WTC11 (cell line): ENCODE measurements around the gene CNGA1. TPM values are rescaled to one million over a fixed set of nuclear protein-coding genes. Genes with fewer than 3 reads are reported as not detected.
A peak's percentile ranks its signal among the peaks of the same experiment; 100 is the strongest.

Source experiments
- ATAC-seq: fragments of 200-7000 bp; cut with Tn5 transposase; 2 replicates; pipeline ENCODE4 v1.10.0; 2021; ENCODE audit warnings: mild to moderate bottlenecking, moderate library complexity
- CTCF ChIA-PET: fragments of 300-600 bp; sonication (Branson Sonifier 250); formaldehyde crosslinking; loops from one replicate; lab custom pipeline; 2021; ENCODE audit warnings: antibody characterized with exemption; lab: Charles Lee
- POLR2A ChIA-PET: fragments of 350-600 bp; sonication (Branson Sonifier 250); formaldehyde crosslinking; loops from one replicate; lab custom pipeline; 2021; ENCODE audit warnings: antibody characterized with exemption; lab: Charles Lee
- DNase-seq: peaks from one replicate; pipeline ENCODE4 v3.0.0; 2021; ENCODE audit warnings: low spot score
- H3K27ac Mint-ChIP-seq: 2 replicates; pipeline ENCODE4 v1.8.0; 2021; ENCODE audit warnings: mixed read lengths
- H3K27me3 Mint-ChIP-seq: 2 replicates; pipeline ENCODE4 v1.8.0; 2021; ENCODE audit warnings: low read depth, mild to moderate bottlenecking, moderate library complexity, mixed read lengths
- H3K36me3 Mint-ChIP-seq: 2 replicates; pipeline ENCODE4 v1.8.0; 2021; ENCODE audit warnings: mixed read lengths
- H3K4me1 Mint-ChIP-seq: 2 replicates; pipeline ENCODE4 v1.8.0; 2022; ENCODE audit warnings: mixed read lengths
- H3K4me3 Mint-ChIP-seq: 2 replicates; pipeline ENCODE4 v1.8.0; 2021; ENCODE audit warnings: mild to moderate bottlenecking, moderate library complexity, mixed read lengths
- H3K9me3 Mint-ChIP-seq: 2 replicates; pipeline ENCODE4 v1.8.0; 2021; ENCODE audit warnings: mixed read lengths
- ARID4B ChIP-seq: sonication (generic); formaldehyde crosslinking; IDR thresholded peaks from 2 replicates; pipeline ENCODE4 v1.8.0; 2023; ENCODE audit warnings: missing genetic modification reagents, mild to moderate bottlenecking, borderline replicate concordance
- ATF1 ChIP-seq: sonication (generic); formaldehyde crosslinking; IDR thresholded peaks from 2 replicates; pipeline ENCODE4 v1.8.1; 2023; ENCODE audit warnings: mild to moderate bottlenecking, moderate library complexity, missing genetic modification reagents
- CDX4 ChIP-seq: fragments of 250-450 bp; sonication (Bioruptor Pico); IDR thresholded peaks from 2 replicates; pipeline ENCODE4 v1.9.0; 2021; ENCODE audit warnings: moderate library complexity, mild to moderate bottlenecking, inconsistent platforms, borderline replicate concordance
- CTCF ChIP-seq: fragments of 200-600 bp; IDR thresholded peaks from 2 replicates; pipeline ENCODE4 v1.8.0; 2022; ENCODE audit warnings: antibody characterized with exemption
- GABPB1 ChIP-seq: sonication (generic); formaldehyde crosslinking; IDR thresholded peaks from 2 replicates; pipeline ENCODE4 v1.8.1; 2023; ENCODE audit warnings: mild to moderate bottlenecking, missing genetic modification reagents
- GRHL2 ChIP-seq: fragments of 250-450 bp; sonication (Bioruptor Pico); IDR thresholded peaks from 2 replicates; pipeline ENCODE4 v1.8.0; 2022; ENCODE audit warnings: mild to moderate bottlenecking, moderate library complexity; ENCODE audit not compliant: insufficient replicate concordance, severe bottlenecking
- JUN ChIP-seq: sonication (generic); formaldehyde crosslinking; IDR thresholded peaks from 2 replicates; pipeline ENCODE4 v1.8.0; 2023; ENCODE audit warnings: mild to moderate bottlenecking, missing genetic modification reagents
- NFATC4 ChIP-seq: fragments of 250-450 bp; sonication (Bioruptor Pico); IDR thresholded peaks from 2 replicates; pipeline ENCODE4 v1.9.0; 2021; ENCODE audit warnings: mild to moderate bottlenecking
- NR1H2 ChIP-seq: sonication (generic); formaldehyde crosslinking; IDR thresholded peaks from 2 replicates; pipeline ENCODE4 v1.9.0; 2021; ENCODE audit warnings: mild to moderate bottlenecking, moderate library complexity, missing genetic modification reagents
- NR2C2 ChIP-seq: sonication (generic); formaldehyde crosslinking; IDR thresholded peaks from 2 replicates; pipeline ENCODE4 v1.8.0; 2022; ENCODE audit warnings: mild to moderate bottlenecking, missing genetic modification reagents
- NR3C1 ChIP-seq: sonication (generic); formaldehyde crosslinking; conservative IDR thresholded peaks from 2 replicates; pipeline ENCODE4 v1.8.1; 2023; ENCODE audit warnings: low read depth, mild to moderate bottlenecking, missing genetic modification reagents
- PRDM15 ChIP-seq: sonication (generic); formaldehyde crosslinking; IDR thresholded peaks from 2 replicates; pipeline ENCODE4 v1.8.0; 2022; ENCODE audit warnings: missing genetic modification reagents
- RELA ChIP-seq: sonication (generic); formaldehyde crosslinking; IDR thresholded peaks from 2 replicates; pipeline ENCODE4 v1.8.1; 2022; ENCODE audit warnings: missing genetic modification reagents, mild to moderate bottlenecking, borderline replicate concordance
- SP1 ChIP-seq: sonication (generic); formaldehyde crosslinking; conservative IDR thresholded peaks from 2 replicates; pipeline ENCODE4 v1.8.1; 2022; ENCODE audit warnings: missing genetic modification reagents
- TEAD4 ChIP-seq: sonication (generic); formaldehyde crosslinking; IDR thresholded peaks from 2 replicates; pipeline ENCODE4 v1.8.0; 2022; ENCODE audit warnings: mild to moderate bottlenecking, missing genetic modification reagents
- TP53 ChIP-seq: sonication (generic); formaldehyde crosslinking; IDR thresholded peaks from 2 replicates; pipeline ENCODE4 v1.8.1; 2023; ENCODE audit warnings: mild to moderate bottlenecking, missing genetic modification reagents
- ZNF138 ChIP-seq: sonication (generic); formaldehyde crosslinking; conservative IDR thresholded peaks from 2 replicates; pipeline ENCODE4 v1.8.1; 2022; ENCODE audit warnings: mild to moderate bottlenecking, moderate library complexity, missing genetic modification reagents
- ZNF263 ChIP-seq: sonication (generic); formaldehyde crosslinking; IDR thresholded peaks from 2 replicates; pipeline ENCODE4 v1.8.1; 2022; ENCODE audit warnings: low read depth, mild to moderate bottlenecking, moderate library complexity, missing genetic modification reagents
- ZNF396 ChIP-seq: fragments of 250-450 bp; sonication (Bioruptor Pico); IDR thresholded peaks from 2 replicates; pipeline ENCODE4 v1.8.0; 2021; ENCODE audit warnings: mild to moderate bottlenecking, moderate library complexity, borderline replicate concordance
- ZSCAN18 ChIP-seq: fragments of 250-450 bp; sonication (Bioruptor Pico); IDR thresholded peaks from 2 replicates; pipeline ENCODE4 v2.1.2; 2022; ENCODE audit warnings: mild to moderate bottlenecking, moderate library complexity
- total RNA-seq: library from RNA; stranded (reverse); gene quantifications from 3 replicates; pipeline ENCODE4 v1.2.3, GENCODE V29; 2021

The CNGA1 gene
- total RNA-seq, 1 experiment from 2014 or later = 1.1 TPM

- no peak for TF ChIP-seq ZSCAN18 (CRISPR knock-in tag)
- TF ChIP-seq NR3C1 (CRISPR knock-in tag) = no peak
- no peak for TF ChIP-seq PRDM15 (CRISPR knock-in tag)
- TF ChIP-seq ZNF396 = no peak
- no peak for TF ChIP-seq NR1H2 (CRISPR knock-in tag)
- no peak for TF ChIP-seq CDX4 (CRISPR knock-in tag)
- TF ChIP-seq ZNF263 (CRISPR knock-in tag) = no peak
- no peak for TF ChIP-seq GABPB1 (CRISPR knock-in tag)
- TF ChIP-seq, all 79 proteins: peak for 0
- Mint-ChIP-seq H3K36me3 (peaks cover 10% of the 10 kb centered on the region), H3K9me3 (no peaks in the 10 kb centered on the region), H3K27me3 (no peaks in the 10 kb centered on the region), H3K4me3 (no peak overlapping the region), H3K4me1 (peaks cover 27% of the 10 kb centered on the region), H3K27ac (peak overlapping the region; percentile 22; the same call in 1 of the 2 replicates)
- ChIA-PET CTCF (no interaction called here), POLR2A (no interaction called here)
- ATAC-seq = no peak
- DNase-seq = no peak
Observed at GRCh38 chr4:48025005-48025404, 8.5 kb upstream of the CNGA1 start.

GRCh38 chr4:48024522-48024921 lies 8.0 kb upstream of the CNGA1 start:
- Mint-ChIP-seq H3K36me3 (peaks cover 10% of the 10 kb centered on the region), H3K27ac (no peak overlapping the region)
- ATAC-seq = no peak
- CTCF ChIA-PET = interaction anchor here (0.8 kb wide), 1 partner anchor 63 kb away, joined by 3 read pairs; no protein-coding TSS in a partner anchor
- TF ChIP-seq GRHL2 (CRISPR knock-in tag) (no peak), ZNF138 (CRISPR knock-in tag) (no peak), ATF1 (CRISPR knock-in tag) (no peak), TEAD4 (CRISPR knock-in tag) (no peak), JUN (CRISPR knock-in tag) (no peak), NFATC4 (no peak), TP53 (CRISPR knock-in tag) (no peak), ARID4B (CRISPR knock-in tag) (no peak), RELA (CRISPR knock-in tag) (no peak), CTCF (no peak), NR2C2 (CRISPR knock-in tag) (no peak), ZNF263 (CRISPR knock-in tag) (no peak), SP1 (CRISPR knock-in tag) (no peak)
- TF ChIP-seq, all 79 proteins: peak for 0
- Mint-ChIP-seq H3K4me1 (peaks cover 22% of the 10 kb centered on the region), H3K27me3 (no peaks in the 10 kb centered on the region), H3K4me3 (no peak overlapping the region), H3K9me3 (no peaks in the 10 kb centered on the region)
- DNase-seq = no peak
- POLR2A ChIA-PET = no interaction called here
